ENCODE measurements around the gene PTGES2.

DNA sequence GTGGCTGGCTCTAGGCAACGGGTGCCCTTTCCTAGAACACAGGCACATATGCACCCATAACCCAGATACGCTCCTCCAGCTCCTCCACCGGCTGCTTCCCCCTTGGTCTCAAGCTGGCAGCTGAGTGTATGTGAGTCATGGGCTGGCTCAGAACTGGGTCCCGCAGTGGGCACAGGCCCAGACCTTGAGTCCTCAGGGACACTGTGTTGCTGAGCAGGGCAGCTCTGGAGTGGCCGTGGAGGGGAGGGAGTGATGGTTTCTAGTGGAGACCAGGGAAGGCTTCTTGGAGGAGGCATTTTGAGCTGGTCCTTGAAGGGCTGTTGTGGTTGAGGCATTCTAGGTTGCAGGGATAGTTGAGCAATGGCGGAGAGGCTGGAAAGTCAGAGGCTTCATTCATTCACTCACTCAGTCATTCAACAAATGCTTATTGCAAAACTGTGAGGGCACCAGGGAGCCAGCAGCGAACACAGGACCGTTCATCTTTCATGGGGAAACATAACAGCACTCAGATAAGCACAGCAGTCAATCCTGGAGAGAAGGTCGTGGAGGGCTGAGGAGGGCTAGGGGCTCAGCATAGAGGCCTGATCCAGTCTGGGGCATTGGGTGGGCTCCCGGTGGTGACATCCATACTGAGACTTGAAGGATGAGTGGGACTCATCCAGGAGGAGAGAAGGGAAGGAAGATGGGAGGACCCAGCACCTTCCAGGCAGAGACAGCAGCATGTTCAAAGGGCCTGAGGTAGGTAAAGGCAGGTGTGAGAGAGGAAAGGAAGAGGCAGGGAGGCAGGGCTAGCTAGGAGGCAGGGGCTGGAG is 34.9 kb upstream of the PTGES2 start:
- TF ChIP-seq GATA3 (IDR thresholded peaks at IDR 0.05; ENCODE audit: low read depth, low read length), result no peak
- TF ChIP-seq GATA2 (IDR thresholded peaks at IDR 0.05; ENCODE audit: low read depth, low read length), result no peak

All from SH-SY5Y (cell line).